Fibroblast of skin of abdomen (primary cell): ENCODE data around the gene USP10.

Experiments
- DNase-seq: peaks from one replicate; pipeline ENCODE4 v3.0.0-alpha.2; 2013

Gene USP10

DNA sequence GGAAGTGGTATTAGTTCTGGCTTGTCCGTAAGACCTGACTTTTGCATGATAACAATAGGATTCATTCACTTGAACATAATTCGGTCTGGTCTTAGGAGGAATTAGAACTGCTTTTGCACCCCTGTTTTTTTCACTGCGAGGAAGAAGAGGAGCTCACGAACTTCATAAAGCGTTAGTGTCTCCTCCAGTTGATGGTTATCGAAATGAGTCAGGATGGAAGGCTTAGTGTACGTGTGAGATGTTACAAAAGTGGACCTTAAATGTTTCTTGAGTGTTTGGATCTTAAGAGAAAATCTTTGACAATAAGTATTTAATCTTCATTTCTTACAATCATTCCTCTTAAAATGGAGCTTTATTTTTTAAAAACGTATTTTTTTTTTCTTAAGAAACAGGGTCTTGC is 52.8 kb downstream of the USP10 start:
- no peak for DNase-seq

GRCh38 chr16:84753412-84754326 is 53.9 kb downstream of the USP10 start:
- no peak for DNase-seq

DNA sequence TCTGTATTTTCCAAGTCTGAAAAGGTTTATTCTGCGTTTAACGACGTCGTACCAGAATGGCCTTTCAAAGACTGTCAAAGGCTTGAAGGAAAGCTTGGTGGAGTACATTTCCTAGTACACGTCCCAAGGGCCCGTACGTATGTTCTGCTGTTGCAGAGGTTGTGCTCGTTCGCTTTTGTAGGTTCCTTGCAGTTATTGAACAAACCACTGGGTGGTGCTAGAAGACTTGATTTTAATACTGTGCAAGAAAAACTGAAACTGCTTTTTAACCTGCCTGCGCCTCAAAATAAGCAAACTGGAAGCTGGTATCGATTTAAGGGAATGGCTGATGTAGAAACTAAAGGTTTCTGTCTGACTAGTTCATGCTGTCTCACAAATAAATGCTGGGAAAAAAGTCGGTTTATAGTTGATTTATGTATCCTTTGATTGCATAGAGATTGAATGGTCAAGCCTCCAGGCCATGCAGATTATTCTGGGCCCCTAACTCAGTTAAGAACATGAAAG is 54.6 kb downstream of the USP10 start:
- peak; percentile 85 for DNase-seq

DNA sequence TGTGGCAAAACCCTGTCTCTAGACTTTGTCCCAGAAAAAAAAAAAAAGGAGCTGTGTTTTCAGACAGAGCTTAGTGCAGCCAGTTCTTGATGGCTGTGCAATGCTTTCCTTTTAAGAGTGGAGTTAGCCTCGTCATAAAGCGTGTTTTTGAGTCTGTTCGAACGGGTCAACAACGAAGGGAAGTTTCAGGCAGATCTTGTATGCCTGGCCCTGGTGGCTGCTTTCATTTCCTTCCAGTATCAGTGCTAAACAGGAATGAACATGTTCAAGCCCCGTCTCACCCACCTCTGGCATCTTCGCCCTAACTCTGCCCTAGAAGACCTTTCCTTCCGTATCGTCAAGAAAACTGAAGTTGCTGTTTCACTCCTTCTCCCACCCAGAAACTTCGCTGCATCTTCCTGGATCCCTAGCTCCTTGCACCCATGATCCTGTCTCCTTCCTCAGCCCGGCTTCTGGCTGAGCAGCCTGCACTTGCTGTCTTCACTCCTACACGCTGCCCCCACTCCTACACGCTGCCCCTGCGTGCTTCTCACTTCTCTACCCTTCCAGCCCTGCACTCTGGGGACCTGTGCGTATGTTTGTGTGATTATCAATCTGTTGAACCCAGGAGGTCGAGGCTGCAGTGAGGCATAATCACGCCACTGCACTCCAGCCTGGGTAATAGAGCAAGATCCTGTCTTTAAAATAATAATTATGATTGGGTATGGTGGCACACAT is 55.3 kb downstream of the USP10 start:
- no peak for DNase-seq

DNA sequence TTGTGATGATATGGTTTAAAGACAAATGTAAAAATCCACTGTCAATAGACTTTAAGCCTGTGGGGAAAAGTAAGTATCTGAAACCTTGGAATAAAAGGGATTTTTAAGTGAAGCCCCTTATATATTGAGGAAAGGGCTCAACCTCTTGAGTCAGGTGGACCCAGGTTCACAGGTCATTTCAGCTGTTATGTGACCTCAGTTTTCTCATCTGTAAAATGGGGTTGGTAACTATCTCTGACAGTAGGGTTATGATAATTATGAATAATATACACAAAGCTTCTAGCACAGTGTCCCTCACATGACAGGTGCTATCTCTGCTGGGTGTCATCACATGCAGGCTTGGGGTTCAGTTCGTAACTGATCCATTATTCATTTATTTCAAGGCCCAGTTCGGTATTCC is 57.0 kb downstream of the USP10 start:
- DNase-seq: no peak

DNA sequence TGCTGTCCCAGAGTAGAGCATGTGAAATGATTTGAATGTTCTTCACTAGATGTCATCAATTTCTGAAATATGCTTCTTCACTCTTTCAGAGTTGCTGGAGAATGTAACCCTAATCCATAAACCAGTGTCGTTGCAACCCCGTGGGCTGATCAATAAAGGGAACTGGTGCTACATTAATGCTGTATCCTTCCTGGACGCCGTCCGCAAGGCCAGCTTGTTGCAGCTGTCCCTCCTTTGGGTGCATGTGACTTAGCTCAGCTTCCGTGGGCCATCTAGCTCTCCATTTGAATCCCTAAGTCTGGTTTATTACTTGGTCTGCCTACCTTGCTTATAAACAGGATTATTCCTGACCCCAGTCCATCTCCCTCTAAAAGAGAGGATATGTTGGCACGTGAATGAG is 58.8 kb downstream of the USP10 start:
- DNase-seq: no peak

DNA sequence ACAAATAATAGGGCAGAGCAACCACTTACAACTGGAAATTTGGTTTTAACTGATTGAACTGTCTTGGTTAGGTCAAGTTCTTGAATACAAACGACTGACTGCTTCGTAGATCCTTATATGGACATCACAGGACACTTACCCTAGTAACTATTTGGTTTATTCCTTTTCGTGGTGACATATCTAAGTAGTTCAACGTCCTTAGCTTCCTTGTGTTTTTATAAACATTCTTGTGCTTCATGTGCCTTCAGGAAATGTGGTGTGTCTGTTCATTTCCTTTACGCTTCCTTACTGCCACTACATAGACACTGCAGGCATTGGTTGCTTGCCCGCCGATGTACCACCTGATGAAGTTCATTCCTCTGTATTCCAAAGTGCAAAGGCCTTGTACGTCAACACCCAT is 59.3 kb downstream of the USP10 start:
- no peak for DNase-seq

DNA sequence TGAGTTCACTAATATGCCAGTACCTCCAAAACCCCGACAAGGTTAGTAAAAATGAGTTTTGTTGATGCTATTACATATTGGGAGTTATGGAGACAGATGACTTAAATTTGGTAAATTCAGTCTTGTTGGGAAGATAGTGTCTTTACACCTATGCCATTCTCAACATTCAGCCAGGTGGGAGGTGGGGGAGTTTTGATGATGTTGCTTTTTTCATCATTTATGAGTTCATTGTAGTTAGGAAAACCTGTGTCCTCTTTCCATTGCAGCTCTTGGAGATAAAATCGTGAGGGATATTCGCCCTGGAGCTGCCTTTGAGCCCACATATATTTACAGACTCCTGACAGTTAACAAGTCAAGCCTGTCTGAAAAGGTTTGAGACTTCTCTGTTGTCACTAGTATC is 60.1 kb downstream of the USP10 start:
- DNase-seq: no peak

DNA sequence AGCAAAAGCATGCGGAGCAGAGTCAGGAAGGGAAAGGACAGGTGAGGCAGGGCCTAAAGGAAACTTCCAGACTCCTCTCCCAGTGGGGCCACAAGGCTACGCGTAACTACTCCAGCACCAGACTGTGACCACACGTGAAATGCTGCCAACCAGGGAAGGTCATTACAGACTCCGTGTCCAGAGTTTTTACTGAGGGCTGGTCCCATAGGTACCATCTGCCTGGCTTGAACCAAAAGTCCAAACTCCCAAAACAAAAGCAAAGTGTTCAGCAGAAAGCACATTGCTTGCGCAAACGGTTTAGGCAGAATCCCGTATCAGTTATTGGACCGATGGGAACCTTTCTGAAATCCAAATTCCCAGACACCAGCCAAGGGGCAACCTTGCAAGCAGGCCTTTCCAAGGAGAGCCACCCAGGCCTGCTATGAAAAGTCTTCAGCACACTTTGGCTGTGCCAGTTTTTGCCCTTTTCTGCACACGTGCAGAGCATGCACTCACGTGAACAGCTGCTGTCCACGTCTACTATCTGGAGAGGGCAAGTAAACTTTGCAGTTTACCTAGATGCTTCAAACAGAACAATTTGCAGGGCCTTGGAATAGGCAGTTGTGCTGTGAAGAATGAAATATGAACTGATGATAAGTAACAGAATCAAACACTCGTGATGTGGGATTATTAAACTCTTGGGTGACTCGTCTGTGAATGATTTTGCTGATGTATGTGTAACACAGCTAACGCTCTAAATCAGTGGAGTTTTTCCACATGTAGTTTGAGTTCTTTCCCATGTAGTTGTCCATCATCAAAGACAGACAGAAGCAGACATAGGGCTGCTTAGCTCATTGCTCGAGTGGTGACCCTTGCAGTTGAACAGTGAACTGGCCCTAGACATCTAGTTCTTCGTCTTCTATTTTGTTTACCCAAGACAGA is 61.9 kb downstream of the USP10 start:
- DNase-seq: no peak

GRCh38 chr16:84763164-84763563 is 63.4 kb downstream of the USP10 start:
- no peak for DNase-seq

DNA sequence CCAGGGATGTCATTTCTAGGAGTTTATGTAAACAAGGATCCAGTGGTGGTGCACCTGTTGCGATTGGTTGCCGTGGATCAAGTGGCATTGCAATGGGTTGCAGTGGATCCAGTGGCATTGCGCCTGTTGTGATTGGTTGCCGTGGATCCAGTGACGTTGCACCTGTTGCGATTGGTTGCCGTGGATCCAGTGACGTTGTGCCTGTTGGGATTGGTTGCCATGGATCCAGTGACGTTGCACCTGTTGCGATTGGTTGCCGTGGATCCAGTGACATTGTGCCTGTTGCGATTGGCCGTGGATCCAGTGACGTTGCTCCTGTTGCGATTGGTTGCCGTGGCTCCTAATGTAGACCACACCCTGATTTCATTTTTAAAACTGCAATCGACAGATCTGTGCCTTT is 63.8 kb downstream of the USP10 start:
- DNase-seq: no peak

GRCh38 chr16:84764970-84765369 is 65.2 kb downstream of the USP10 start:
- DNase-seq: peak; percentile 21

- DNase-seq: no peak
These were observed 66.1 kb downstream of the USP10 start for GRCh38 chr16:84765616-84766580.

DNA sequence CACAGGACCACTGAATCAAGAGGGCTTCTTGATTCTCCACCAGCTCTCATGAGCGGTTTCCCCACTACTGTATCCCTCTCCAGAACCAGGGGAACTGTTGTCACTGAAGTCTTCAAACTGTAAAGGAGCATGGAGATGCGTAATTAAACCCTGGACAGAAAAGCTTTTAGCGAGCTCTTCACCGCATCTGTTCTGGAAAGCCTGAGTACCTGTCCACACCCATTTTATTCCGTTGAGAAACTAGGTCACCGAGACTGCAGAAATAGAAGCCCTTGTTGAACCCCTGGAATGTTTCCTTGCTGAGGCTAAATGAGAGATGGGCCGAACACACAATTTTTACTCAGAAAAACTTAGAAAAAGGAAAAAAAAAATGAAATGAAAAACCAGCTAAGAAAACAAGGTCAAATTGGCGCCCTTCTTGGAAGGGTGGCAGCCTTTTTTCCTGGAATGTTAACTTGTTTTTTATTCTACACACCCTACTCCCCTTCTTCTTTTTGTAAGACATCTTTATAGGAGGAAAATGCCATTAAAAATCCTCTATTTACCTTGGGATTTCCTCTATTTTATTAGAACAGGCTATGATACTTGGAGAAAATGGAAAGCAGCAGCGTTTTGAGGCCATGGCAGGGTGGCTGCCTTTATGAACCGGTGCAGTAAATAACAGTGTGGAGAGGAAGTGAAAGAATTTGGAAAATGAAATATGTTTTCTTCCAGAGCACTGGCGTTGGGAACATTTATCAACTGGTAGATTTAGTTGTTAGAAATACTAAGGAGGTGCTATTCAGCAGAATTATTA is 67.4 kb downstream of the USP10 start:
- DNase-seq: no peak

GRCh38 chr16:84768061-84768807 is 68.4 kb downstream of the USP10 start:
- no peak for DNase-seq

- no peak for DNase-seq
These were observed 69.0 kb downstream of the USP10 start for GRCh38 chr16:84768808-84769197.

DNA sequence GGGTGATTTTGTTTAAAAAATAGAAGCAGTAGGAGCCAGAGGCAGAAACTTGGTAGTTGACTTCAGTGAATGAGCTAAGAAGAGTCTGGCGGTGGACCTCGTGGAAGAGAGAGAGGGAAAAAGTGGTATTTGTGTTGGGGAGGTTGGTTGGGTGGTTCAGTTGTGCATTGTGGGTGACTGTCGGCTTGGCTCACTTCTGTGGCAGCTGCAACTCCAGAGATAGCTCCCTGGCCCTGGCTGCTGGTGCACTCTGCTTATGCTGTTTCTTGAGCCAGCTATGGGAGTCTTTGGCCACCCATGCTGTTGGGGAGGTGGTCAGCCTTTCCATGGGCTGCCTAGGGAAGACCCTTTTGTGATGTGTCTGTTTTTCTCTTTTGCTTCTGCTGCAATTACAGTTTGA is 69.6 kb downstream of the USP10 start:
- no peak for DNase-seq

- DNase-seq: no peak
These were observed 73.5 kb downstream of the USP10 start for GRCh38 chr16:84773312-84773711.

DNA sequence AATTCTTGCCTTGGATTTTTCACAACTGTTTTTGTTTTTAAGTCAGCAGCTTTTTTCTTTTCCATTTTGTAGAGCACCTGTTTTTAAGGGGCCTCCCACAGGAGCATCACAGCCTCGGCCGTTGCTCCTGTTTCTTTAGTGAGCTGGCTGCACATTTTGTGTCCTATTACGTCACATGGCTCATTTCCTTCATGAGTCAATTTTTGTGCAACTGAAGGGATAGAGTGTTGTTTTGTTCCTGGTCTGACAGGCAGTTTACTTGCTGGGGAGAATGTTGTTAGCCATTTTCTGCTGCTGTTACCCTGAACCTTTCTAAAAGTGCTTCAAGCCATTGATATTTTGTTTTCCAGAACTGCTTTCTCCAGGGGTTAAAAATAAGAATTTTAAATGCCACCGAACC is 75.0 kb downstream of the USP10 start:
- DNase-seq: peak; percentile 72

DNA sequence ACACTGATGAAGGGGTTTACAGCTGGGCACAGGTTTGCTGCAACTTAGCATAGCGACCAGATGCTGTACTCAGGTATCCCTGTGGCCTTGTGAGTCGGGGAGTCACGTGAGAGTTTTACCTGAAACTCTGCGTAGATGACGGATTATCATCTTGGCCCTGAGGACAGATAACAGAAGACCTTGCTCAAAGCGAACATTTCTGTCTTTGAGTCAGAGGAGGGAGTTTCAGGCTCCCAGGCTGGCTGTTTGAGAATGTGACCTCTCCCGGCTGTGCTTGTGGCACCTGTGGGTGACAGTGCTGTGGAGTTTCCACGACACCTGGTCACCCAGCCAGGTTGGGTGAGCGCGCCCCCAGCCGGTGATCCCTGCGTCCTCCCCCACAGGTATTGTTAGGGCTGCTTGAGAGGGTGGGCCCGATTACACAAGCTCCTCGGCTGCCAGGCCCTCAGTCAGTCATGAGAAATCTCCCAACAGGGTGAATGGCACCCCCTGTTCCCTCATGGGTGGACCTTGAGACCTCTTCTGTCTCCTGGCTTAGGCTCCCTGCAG is 75.5 kb downstream of the USP10 start:
- DNase-seq: no peak
